GM21447 (cell line): ENCODE measurements around the gene ABCB6.

Experiments
- ATAC-seq: cut with Tn5 transposase; IDR thresholded peaks from one replicate; pipeline ENCODE4 v1.9.1; 2021; ENCODE audit not compliant: unreplicated experiment

The ABCB6 gene

GRCh38 chr2:219171231-219171651 is 47.5 kb downstream of the ABCB6 start:
- ATAC-seq = no peak

- no peak for ATAC-seq
Observed at GRCh38 chr2:219169930-219170654, 48.7 kb downstream of the ABCB6 start, which contains the start of gene SLC23A3. TSS of gene SLC23A3 (minus strand) at chr2:219170029. CDS start at chr2:219169984, 45 bp downstream.

- ATAC-seq = no peak
Observed at GRCh38 chr2:219168932-219169331, 49.8 kb downstream of the ABCB6 start.

- ATAC-seq = no peak
Observed at GRCh38 chr2:219168526-219168925, 50.2 kb downstream of the ABCB6 start.

- no peak for ATAC-seq
Observed at GRCh38 chr2:219167997-219168396, 50.8 kb downstream of the ABCB6 start.

GRCh38 chr2:219165058-219165911 is 53.5 kb downstream of the ABCB6 start:
- ATAC-seq = no peak

- no peak for ATAC-seq
Observed at GRCh38 chr2:219163156-219163555, 55.6 kb downstream of the ABCB6 start.

- no peak for ATAC-seq
Observed at GRCh38 chr2:219161097-219161496, 57.7 kb downstream of the ABCB6 start.

- ATAC-seq = peak; percentile 84
Observed at GRCh38 chr2:219160186-219161017, 58.4 kb downstream of the ABCB6 start, which contains the start of gene NHEJ1. TSS of gene NHEJ1 (minus strand) at chr2:219160815. CDS start at chr2:219158362, 2,453 bp downstream.
